Stimulated activated CD4-positive, alpha-beta T cell treated with anti-CD3 and anti-CD28 coated beads, Interleukin-12 subunit alpha, Interleukin-12 subunit beta, amount 100 ng/mL, for 4 hours (primary cell): ENCODE results near the gene KHDC4.

Experiments used
- DNase-seq: peaks from one replicate; pipeline ENCODE4 v3.0.0-alpha.2; 2020

KHDC4 gene

GRCh38 chr1:155934097-155934935 is at the start of gene KHDC4:
Gene KHDC4, minus strand, starts transcription at chr1:155934413. Its CDS starts 40 bp downstream, at chr1:155934373.
- DNase-seq: peak; percentile 87

- DNase-seq: no peak
These were observed 49.2 kb upstream of the KHDC4 start for GRCh38 chr1:155983191-155984024.

GRCh38 chr1:155982106-155982505 is 47.9 kb upstream of the KHDC4 start:
- no peak for DNase-seq

GRCh38 chr1:155981266-155982088 is 47.3 kb upstream of the KHDC4 start:
- DNase-seq: no peak

- no peak for DNase-seq
These were observed 45.6 kb upstream of the KHDC4 start for GRCh38 chr1:155979597-155980343.

- DNase-seq: no peak
These were observed 44.8 kb upstream of the KHDC4 start for GRCh38 chr1:155978973-155979429.

- peak; percentile 77 for DNase-seq
These were observed 44.2 kb upstream of the KHDC4 start, which contains the start of gene ARHGEF2 for GRCh38 chr1:155978325-155978972. Gene ARHGEF2, minus strand, starts transcription at chr1:155978547. Its CDS starts 120 bp downstream, at chr1:155978427.

- DNase-seq: peak; percentile 65
These were observed 43.6 kb upstream of the KHDC4 start for GRCh38 chr1:155977690-155978324.

- DNase-seq: no peak
These were observed 42.9 kb upstream of the KHDC4 start for GRCh38 chr1:155976913-155977689.

GRCh38 chr1:155976062-155976912 is 42.1 kb upstream of the KHDC4 start:
- peak; percentile 52 for DNase-seq

- no peak for DNase-seq
These were observed 41.3 kb upstream of the KHDC4 start for GRCh38 chr1:155975375-155976061.

GRCh38 chr1:155974208-155975115 is 40.2 kb upstream of the KHDC4 start:
- DNase-seq: no peak

GRCh38 chr1:155973723-155974122 is 39.5 kb upstream of the KHDC4 start:
- DNase-seq: no peak

- no peak for DNase-seq
These were observed 37.9 kb upstream of the KHDC4 start for GRCh38 chr1:155971910-155972809.

GRCh38 chr1:155970531-155971167 is 36.4 kb upstream of the KHDC4 start:
- no peak for DNase-seq

GRCh38 chr1:155969377-155969791 is 35.2 kb upstream of the KHDC4 start:
- no peak for DNase-seq
